Neural crest cell (in vitro differentiated cells): Measurements from ENCODE around the gene RNASE9. TPM values are rescaled to one million over a fixed set of nuclear protein-coding genes. Genes with fewer than 3 reads are reported as not detected.
"Not testable (repeated sequence)": the region's sequence is repeated elsewhere in the genome, so short reads cannot be mapped to it uniquely, and the experiment has no call there.

Source experiments
- DNase-seq: peaks from one replicate; pipeline ENCODE4 v3.0.0; 2021; ENCODE audit warnings: low read depth, mixed read lengths, low spot score
- H3K27ac Mint-ChIP-seq: one replicate; pipeline ENCODE4 v1.8.0; 2021; ENCODE audit warnings: mild to moderate bottlenecking, mixed read lengths; ENCODE audit not compliant: unreplicated experiment
- H3K27me3 Mint-ChIP-seq: 2 replicates; pipeline ENCODE4 v1.8.0; 2021; ENCODE audit warnings: low read depth, mild to moderate bottlenecking, mixed read lengths
- H3K36me3 Mint-ChIP-seq: 2 replicates; pipeline ENCODE4 v1.8.0; 2021; ENCODE audit warnings: low read depth, mild to moderate bottlenecking, mixed read lengths
- H3K4me1 Mint-ChIP-seq: 2 replicates; pipeline ENCODE4 v1.8.0; 2021; ENCODE audit warnings: mixed read lengths
- H3K4me3 Mint-ChIP-seq: one replicate; pipeline ENCODE4 v1.8.0; 2021; ENCODE audit warnings: mild to moderate bottlenecking, mixed read lengths
- H3K9me3 Mint-ChIP-seq: 2 replicates; pipeline ENCODE4 v1.8.0; 2021; ENCODE audit warnings: mixed read lengths
- total RNA-seq: library from RNA; stranded (reverse); gene quantifications from 2 replicates; pipeline ENCODE4 v1.2.1, GENCODE V29; 2021
- TF ChIP-seq, protein P1 (sequence below): fragments of 200-600 bp; sonication (generic); conservative IDR thresholded peaks from 2 replicates; pipeline ENCODE4 v1.5.0; 2021; ENCODE audit warnings: antibody characterized with exemption, mild to moderate bottlenecking

RNASE9 gene
- total RNA-seq, 1 donor from 2014 or later, result not detected

DNA sequence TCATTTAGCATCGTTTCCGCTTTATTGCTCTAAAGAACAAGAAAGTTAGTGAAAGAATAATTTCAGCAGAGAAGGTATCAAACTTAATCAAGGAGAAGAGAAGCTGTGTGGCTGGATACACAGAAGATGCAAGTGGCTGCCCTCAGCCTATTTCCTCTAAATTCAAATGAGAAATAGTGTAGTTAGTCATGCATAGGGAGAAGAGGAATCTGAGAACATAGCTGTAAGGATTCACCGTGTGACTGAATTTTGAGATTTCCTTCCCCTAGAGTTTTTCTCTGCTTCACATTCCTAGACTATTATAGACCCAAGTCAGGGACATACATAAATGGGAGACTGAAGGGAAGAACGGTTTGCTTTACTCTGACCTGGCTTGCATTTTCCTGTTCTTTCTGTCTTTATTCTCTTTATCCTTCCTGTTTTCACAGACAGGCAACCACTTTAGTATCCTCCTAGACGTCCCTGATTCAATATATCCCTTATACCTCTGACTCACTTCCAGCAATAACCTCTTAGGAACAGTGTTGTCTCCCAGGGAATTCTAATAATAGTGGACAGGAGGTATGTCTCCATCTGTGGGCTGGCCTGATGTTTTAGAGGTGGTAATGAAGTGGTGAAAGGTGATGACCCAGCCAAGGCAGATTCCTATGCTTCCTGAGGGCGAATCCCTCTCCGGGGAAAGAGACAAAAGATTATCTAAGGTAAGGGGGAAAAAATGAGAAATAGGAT is 48.5 kb downstream of the RNASE9 start:
- no peak overlapping the region for H3K4me3 Mint-ChIP-seq
- H3K27ac Mint-ChIP-seq, result no peak overlapping the region
- TF ChIP-seq, protein P1, sequence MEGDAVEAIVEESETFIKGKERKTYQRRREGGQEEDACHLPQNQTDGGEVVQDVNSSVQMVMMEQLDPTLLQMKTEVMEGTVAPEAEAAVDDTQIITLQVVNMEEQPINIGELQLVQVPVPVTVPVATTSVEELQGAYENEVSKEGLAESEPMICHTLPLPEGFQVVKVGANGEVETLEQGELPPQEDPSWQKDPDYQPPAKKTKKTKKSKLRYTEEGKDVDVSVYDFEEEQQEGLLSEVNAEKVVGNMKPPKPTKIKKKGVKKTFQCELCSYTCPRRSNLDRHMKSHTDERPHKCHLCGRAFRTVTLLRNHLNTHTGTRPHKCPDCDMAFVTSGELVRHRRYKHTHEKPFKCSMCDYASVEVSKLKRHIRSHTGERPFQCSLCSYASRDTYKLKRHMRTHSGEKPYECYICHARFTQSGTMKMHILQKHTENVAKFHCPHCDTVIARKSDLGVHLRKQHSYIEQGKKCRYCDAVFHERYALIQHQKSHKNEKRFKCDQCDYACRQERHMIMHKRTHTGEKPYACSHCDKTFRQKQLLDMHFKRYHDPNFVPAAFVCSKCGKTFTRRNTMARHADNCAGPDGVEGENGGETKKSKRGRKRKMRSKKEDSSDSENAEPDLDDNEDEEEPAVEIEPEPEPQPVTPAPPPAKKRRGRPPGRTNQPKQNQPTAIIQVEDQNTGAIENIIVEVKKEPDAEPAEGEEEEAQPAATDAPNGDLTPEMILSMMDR, result no peak
- H3K9me3 Mint-ChIP-seq, result peaks cover 2% of the 10 kb centered on the region
- H3K4me1 Mint-ChIP-seq, result no peaks in the 10 kb centered on the region
- H3K27me3 Mint-ChIP-seq, result peaks cover 25% of the 10 kb centered on the region
- no peak for DNase-seq
- H3K36me3 Mint-ChIP-seq, result no peaks in the 10 kb centered on the region

DNA sequence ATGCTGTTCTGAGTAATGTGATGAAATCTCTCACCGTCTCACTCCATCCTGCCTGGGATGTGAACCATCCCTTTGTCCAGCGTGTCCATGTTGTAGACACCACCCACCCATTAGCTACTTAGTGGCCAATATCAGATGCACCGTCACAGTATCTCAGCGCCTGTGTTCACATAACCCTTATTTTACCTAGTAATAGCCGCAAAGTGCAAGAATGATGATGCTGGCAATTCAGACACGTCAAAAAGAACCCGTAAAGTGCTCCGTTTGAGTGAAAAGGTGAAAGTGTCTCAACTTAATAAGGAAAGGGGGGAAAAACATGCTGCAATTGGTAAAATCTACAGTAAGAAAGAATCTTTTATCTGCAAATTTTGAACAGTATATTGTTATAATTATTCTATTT is 52.5 kb downstream of the RNASE9 start:
- Mint-ChIP-seq H3K36me3 (no peaks in the 10 kb centered on the region), H3K27ac (no peak overlapping the region), H3K9me3 (peaks cover 5% of the 10 kb centered on the region), H3K4me3 (no peak overlapping the region), H3K4me1 (no peaks in the 10 kb centered on the region), H3K27me3 (peaks cover 24% of the 10 kb centered on the region)
- TF ChIP-seq, protein P1, result no peak
- DNase-seq, result no peak

DNA sequence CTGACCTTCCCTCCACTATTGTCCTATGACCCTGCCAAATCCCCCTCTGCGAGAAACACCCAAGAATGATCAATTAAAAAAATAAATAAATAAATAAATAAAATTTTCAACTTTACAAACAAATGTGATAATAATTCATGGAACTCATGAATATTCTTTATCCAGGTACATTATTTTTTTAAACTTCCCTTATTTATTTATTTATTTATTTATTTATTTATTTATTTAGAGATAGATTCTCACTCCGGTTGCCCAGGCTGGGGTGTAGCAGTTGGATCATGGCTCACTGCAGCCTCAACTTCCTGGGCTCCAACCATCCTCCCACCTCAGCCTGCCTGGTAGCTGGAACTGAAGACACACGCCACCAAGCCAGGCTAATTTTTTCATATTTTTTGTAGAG is 53.3 kb downstream of the RNASE9 start:
- peaks cover 17% of the 10 kb centered on the region for H3K27me3 Mint-ChIP-seq
- not testable (repeated sequence) for DNase-seq, H3K4me3 Mint-ChIP-seq, H3K4me1 Mint-ChIP-seq, H3K36me3 Mint-ChIP-seq, H3K27ac Mint-ChIP-seq, H3K9me3 Mint-ChIP-seq

DNA sequence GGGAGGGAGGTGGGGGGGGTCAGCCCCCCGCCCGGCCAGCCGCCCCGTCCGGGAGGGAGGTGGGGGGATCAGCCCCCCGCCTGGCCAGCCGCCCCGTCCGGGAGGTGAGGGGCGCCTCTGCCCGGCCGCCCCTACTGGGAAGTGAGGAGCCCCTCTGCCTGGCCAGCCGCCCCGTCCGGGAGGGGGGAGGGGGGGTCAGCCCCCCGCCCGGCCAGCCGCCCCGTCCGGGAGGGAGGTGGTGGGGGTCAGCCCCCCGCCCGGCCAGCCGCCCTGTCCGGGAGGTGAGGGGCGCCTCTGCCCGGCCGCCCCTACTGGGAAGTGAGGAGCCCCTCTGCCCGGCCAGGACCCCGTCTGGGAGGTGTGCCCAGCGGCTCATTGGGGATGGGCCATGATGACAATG is 54.1 kb downstream of the RNASE9 start:
- DNase-seq, H3K36me3 Mint-ChIP-seq, H3K4me1 Mint-ChIP-seq, H3K27ac Mint-ChIP-seq, H3K4me3 Mint-ChIP-seq, H3K9me3 Mint-ChIP-seq: not testable (repeated sequence)
- peaks cover 11% of the 10 kb centered on the region for H3K27me3 Mint-ChIP-seq

DNA sequence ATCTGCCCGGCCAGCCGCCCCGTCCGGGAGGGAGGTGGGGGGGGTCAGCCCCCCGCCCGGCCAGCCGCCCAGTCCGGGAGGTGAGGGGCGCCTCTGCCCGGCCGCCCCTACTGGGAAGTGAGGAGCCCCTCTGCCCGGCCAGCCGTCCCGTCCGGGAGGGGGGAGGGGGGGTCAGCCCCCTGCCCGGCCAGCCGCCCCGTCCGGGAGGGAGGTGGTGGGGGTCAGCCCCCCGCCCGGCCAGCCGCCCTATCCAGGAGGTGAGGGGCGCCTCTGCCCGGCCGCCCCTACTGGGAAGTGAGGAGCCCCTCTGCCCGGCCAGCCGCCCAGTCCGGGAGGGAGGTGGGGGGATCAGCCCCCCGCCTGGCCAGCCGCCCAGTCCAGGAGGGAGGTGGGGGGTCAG is 54.6 kb downstream of the RNASE9 start:
- not testable (repeated sequence) for H3K36me3 Mint-ChIP-seq, H3K27me3 Mint-ChIP-seq, H3K4me3 Mint-ChIP-seq, H3K9me3 Mint-ChIP-seq, DNase-seq, H3K27ac Mint-ChIP-seq, H3K4me1 Mint-ChIP-seq

Other genes starting within 250 kb of the RNASE9 start
- 127 and 132 TPM in 2 replicates for gene CCNB1IP1, start 227.8 kb downstream of the RNASE9 start, total RNA-seq
- 50.7 and 53.2 TPM in 2 replicates for gene PARP2, start 217.4 kb downstream of the RNASE9 start, total RNA-seq
- 12.7 and 13.7 TPM in 2 replicates for gene TEP1, start 147.5 kb downstream of the RNASE9 start, total RNA-seq
- 0.07 TPM in 1 of 2 replicates, not detected in the other for gene KLHL33, start 124.9 kb downstream of the RNASE9 start, total RNA-seq
- gene OSGEP, start 106.2 kb downstream of the RNASE9 start, total RNA-seq, result 67.3 and 68.1 TPM in 2 replicates
- 433 and 437 TPM in 2 replicates for gene APEX1, start 105.8 kb downstream of the RNASE9 start, total RNA-seq
- 36.0 and 40.8 TPM in 2 replicates for gene PIP4P1, start 99.6 kb downstream of the RNASE9 start, total RNA-seq
- 35.1 and 40.8 TPM in 2 replicates for gene PNP, start 91.6 kb downstream of the RNASE9 start, total RNA-seq
- gene RNASE10, start 55.5 kb downstream of the RNASE9 start, total RNA-seq, result 0.52 and 1.2 TPM in 2 replicates
- not detected in 2 replicates for gene RNASE11, start 27.0 kb upstream of the RNASE9 start, total RNA-seq
- not detected in 2 replicates for gene RNASE12, start 30.3 kb upstream of the RNASE9 start, total RNA-seq
- gene OR6S1, start 80.6 kb upstream of the RNASE9 start, total RNA-seq, result not detected in 2 replicates
- 2.6 TPM in 2 replicates for gene RNASE4, start 123.5 kb upstream of the RNASE9 start, total RNA-seq
- 2.3 and 3.3 TPM in 2 replicates for gene ANG, start 127.7 kb upstream of the RNASE9 start, total RNA-seq
- not detected in 2 replicates for gene EDDM3A, start 184.8 kb upstream of the RNASE9 start, total RNA-seq
- not detected in 2 replicates for gene EDDM3B, start 207.4 kb upstream of the RNASE9 start, total RNA-seq
- gene RNASE6, start 220.2 kb upstream of the RNASE9 start, total RNA-seq, result 0.23 TPM in 1 of 2 replicates, not detected in the other
- gene RNASE1, start 241.8 kb upstream of the RNASE9 start, total RNA-seq, result 6.4 and 9.7 TPM in 2 replicates